Activated CD4-positive, alpha-beta T cell treated with anti-CD3 and anti-CD28 coated beads for 1 hour (primary cell): Measurements from ENCODE around the gene PAQR7.

Source experiments
- DNase-seq: peaks from one replicate; pipeline ENCODE4 v3.0.0-alpha.2; 2020

Gene PAQR7

GRCh38 chr1:25871704-25872494, 3.6 kb downstream of the PAQR7 start:
- DNase-seq, result no peak

- no peak for DNase-seq
These were observed 4.3 kb downstream of the PAQR7 start for GRCh38 chr1:25871086-25871703.

GRCh38 chr1:25870614-25871013, 4.9 kb downstream of the PAQR7 start:
- no peak for DNase-seq

DNA sequence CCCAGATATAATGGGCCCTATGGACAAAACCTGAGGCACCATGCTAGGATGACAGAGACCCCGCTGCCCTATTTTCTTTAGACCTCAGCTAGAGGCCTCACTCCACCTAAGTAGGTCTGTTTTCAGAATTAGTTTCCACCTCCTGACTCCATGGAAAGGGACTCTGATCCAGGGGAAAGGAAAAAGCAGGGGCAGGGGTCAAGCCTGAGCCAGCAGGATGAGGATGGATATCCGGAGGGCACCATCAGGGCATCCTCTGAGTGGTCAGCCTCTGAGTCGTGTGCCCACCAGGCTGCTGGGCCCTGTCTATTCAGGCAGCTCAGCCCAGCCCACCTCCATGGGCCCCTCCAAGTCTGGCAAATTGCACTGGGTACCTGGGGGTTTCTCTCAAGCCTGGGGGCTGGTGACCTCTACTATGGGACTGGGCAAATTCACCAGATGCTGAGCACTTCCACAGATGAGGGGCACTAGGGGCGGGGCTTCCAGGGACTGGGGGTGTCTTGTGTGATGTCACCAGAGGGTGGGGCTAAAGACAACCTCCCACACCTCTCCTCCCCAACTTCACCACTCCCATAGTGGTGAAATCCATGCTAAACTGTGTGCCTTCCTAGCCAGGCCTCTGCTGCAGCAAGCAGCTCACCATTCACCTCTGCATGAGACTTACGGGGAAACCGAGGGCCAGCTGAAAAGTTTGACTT, 5.5 kb downstream of the PAQR7 start:
- no peak for DNase-seq

GRCh38 chr1:25867210-25867991, 8.1 kb downstream of the PAQR7 start:
- DNase-seq, result no peak

DNA sequence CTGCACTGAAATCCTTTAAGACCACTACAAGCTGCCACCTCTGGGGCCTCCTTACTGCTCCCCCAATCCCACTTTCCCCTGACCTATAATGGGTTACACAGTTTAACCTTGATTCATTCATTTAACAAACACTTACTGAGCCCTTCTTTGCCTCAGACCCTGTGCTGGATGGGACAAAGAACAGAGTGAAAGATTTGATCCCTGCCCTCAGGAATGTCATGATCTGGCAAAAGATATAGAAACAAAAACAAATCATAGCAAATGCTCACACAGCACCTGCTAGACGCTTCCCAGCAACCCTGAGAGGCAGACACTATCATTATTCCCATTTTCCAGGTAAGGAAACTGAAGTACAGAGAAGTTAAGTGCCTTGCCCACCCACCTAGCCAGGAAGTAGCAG, 9.2 kb downstream of the PAQR7 start:
- no peak for DNase-seq

- no peak for DNase-seq
These were observed 11.1 kb downstream of the PAQR7 start for GRCh38 chr1:25864434-25864833.

DNA sequence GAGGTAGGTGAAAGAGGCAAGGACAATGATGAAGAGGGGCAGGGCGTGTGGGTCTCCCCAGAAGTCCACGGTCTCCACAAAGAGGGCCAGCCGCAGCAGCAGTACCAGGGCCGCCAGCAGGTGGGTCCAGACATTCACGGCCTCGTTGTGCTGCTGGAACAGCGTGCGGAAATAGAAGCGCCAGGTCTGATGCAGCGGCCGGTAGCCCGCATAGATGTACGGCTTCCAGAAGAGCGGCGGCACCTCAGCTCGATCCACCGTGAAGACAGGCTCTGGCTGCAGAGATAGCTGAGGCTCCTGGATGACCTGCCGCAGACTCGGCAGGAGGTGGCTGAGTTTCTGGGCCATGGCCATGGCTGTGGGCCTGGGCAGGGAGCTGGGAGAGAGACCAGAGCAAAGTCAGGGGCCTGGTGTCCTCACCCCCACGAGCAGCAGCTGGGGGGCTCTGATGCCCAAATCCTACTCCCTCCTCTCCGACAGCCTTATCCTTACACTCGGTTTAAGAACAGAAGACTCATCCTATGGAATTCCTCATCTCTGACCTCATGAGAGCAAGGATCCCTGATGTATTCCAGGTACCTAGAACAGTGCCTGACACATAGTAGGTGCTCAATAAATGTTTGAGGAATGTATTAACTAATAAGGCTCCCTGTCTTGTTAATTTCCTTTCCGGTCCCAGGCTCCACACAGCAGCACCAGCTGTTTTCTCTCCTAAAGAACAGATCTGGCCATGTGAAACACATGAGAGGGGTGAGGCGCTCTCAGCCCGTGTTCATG, 11.8 kb downstream of the PAQR7 start:
- no peak for DNase-seq

DNA sequence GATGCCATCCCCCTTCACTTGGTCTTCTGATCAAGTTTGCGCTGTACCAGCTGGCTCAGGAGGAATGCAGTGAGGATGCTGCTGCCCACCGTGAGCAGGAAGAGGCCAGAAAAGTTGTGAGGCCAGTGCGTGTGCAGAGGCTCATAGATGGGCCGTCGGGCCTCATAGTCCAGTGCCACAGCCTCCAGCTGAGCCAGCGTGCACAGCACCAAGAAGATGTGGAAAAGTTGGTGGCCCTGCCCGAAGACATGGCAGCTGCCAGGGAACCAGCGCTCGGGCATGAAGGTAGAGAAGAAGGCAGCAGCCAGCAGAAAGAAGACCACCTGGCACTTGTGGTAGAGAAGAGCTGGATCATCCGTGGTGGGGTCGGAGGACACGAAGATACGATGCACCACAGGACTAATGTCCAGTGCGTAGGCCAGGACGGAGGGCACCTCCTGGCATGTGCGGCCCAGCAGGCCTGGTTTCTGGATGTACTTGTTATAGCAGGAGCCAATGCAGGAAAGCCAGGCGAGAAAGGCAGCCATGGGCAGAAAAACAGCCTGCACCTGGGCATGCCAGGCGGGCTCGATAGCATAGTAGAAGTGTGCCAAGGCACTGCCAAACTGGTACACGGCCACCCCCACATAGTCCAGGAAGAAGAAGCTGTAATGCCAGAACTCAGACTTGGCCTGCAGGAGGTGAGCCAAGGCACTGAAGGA, 12.6 kb downstream of the PAQR7 start:
- no peak for DNase-seq

GRCh38 chr1:25861316-25862286, 13.9 kb downstream of the PAQR7 start:
- no peak for DNase-seq

DNA sequence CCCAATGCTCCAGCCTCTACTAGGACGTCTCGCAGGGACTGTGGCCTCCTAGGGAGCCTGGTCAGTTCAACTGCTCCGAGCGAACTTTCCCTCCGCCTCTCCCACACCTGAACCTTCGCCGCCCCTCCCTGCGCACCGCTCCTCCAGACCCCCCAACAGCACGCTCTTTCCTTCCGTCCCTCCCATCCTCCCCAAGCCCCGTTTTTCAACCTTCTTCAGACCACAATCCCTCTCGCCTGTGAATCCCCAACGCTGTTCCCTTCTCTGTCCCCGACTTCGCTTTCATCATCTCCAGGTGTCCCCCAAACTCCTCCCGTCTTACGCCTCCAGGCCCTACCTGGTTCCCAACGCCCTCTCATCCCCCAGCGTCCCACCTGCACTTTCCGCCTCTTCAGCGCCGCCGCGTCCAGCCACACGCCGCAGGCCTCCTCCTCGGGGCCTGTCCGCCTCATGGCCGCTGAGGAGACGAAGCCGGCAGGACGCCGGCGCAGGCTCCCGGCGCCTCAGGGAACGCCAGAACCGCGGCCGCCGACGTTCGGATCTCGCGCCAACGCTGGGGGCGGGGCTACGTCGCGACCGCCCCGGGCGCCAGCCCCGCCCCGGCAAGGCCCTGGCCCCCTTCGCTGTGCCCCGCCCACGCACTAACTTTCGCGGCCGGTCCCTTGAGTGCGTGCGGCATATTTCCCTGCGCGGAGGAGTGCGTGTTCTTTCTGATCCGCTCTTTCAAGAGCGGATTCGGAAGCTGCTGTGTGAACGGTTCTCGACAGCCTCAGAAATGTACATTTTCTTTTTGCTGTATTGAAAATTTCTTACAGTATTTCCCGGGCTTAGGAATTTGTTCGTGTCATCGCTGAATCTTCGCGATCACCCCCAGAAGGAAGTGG, 16.4 kb downstream of the PAQR7 start, which contains the start of gene AUNIP:
Gene AUNIP (minus strand): TSS at position 552 of the 884 bp plus-strand sequence. CDS start 100 bp downstream, at position 452.
- DNase-seq, result peak; percentile 84

- DNase-seq, result no peak
These were observed 17.0 kb downstream of the PAQR7 start for GRCh38 chr1:25858494-25858893.

- no peak for DNase-seq
These were observed 18.7 kb downstream of the PAQR7 start for GRCh38 chr1:25856856-25857255.

DNA sequence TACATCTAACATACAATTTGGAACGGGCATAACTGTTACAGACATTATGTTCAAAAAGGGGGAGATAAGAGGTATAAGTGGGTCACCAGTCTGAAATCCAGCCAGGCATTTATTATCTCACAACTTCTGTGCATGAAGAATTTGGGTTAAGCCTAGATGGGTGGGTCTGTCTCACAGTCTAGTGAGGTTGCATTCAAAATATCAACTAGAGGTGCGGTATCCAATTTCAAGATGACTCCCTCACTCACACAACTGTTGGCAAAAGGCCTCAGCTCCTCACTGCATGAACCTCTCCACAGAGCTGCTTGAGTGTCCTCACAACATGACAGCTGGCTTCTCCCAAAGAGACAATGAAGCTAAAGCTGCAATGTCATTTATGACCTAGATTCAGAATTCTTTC, 21.0 kb downstream of the PAQR7 start:
- no peak for DNase-seq

- DNase-seq, result no peak
These were observed 27.0 kb downstream of the PAQR7 start for GRCh38 chr1:25848531-25848930.

- DNase-seq, result no peak
These were observed 27.6 kb downstream of the PAQR7 start for GRCh38 chr1:25847929-25848328.

- no peak for DNase-seq
These were observed 29.8 kb downstream of the PAQR7 start for GRCh38 chr1:25845664-25846063.

GRCh38 chr1:25844536-25845337, 30.8 kb downstream of the PAQR7 start:
- DNase-seq, result no peak
